GM19452 (cell line): ENCODE measurements around the gene EDIL3.

Experiments used
- ATAC-seq: cut with Tn5 transposase; IDR thresholded peaks from one replicate; pipeline ENCODE4 v1.9.1; 2021; ENCODE audit not compliant: unreplicated experiment

The EDIL3 gene

DNA sequence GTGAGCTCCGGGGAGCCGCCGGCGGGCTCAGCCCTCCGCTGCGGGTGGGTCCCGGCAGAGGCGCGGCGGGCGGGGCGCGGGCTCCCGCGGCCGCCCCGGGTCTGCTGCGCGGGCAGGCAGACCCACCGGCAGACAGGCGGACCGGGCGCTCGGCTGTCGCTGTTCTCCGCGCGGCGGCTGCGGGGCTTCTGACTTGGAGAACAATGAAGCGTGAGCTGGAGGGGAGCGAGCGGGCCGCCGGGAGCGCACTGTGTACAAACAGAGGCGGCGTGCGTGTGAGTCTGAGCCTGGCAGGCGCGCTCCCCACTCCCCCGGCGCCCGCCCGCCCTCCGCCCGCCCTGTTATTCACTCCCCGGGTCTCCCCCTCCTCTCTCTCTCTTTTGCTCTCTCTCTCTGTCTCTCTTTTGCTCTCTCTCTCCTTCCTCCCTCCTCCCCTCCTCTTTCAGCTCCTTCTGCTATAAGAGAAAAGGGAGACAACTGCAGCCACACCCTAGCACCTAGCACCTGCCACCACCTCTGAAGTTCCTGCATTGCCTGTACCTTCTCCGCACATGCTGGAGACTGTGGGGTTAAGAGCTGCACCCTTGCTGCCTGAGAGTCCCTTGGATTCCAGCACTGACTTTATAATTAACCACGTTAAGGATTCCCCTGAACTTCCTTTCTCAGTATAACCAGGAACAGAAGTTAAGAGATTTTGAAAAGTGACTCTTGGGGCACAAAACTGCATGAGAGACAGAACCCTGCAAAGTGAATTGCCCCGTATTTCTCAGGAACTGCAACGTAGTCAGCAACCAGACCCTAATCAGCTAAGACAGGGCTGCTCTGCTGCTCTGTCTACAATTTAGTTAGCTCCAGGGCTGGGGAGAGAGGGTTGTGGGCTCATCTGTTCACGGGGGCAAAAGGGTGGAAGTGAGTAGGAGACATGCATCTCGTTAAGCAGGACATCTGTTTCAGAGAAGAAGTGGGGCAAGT lies at the start of gene EDIL3:
Gene EDIL3 (minus strand): TSS at position 277 of the 972 bp plus-strand sequence. CDS start 506 bp downstream, outside the sequence.
- no peak for ATAC-seq

- ATAC-seq = no peak
These were observed 48.8 kb upstream of the EDIL3 start for GRCh38 chr5:84433461-84433860.

DNA sequence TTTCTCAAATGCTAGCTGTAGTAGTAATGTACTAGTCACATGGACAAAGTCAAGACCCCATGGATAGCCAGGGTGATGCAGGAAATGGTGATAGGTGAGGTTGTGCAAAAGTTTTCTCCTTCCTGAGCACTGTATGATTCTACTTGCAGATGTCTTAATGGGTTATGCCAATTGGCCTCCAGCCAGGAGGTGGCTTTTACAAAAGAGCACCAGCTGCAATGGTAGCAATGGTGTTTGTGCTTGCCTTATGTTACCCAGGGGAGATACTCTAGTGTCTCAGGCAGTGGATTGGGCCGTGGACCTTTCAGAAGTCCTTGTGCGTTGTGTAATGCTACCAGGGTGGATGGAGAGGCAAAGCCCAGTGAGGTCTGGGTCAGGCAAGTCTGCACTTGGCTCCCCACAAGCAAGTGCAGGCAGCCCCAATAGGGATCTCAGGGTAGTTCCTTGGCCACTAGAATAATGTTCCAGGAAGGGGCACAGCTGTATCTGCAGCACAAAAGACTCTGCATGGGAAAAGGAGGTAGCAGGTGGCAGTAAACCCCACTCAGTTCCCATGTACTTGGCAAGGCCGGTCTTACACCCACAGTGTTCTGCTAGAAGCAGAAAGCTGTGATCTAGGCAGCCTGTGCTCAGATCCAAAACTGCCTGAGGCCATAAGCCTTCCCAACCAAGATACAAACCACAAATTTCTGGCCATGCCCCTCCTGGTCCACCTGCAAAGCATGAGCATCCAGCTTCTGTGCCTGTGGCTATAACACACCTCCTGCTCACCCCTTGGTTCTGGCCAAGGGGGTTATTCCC lies 46.4 kb upstream of the EDIL3 start:
- no peak for ATAC-seq

DNA sequence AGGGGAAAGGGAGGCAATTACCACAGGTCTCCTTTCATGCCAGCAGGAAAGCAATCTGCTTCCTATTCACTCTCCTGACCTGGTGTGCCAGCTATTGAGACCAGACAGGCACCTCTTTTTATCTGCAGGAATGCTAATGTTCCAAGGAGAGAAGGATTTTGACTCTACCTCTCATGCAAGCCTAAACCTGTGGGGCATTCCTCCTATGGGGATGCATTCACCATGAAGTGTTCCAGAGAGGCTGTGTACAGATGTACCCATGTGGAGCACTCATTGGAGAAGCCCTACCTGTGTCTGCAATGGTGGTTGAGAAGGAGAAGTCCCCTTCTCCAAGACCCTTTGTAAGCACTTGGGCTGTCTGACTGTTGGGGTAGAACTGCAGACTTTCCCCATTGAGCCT lies 45.4 kb upstream of the EDIL3 start:
- no peak for ATAC-seq

DNA sequence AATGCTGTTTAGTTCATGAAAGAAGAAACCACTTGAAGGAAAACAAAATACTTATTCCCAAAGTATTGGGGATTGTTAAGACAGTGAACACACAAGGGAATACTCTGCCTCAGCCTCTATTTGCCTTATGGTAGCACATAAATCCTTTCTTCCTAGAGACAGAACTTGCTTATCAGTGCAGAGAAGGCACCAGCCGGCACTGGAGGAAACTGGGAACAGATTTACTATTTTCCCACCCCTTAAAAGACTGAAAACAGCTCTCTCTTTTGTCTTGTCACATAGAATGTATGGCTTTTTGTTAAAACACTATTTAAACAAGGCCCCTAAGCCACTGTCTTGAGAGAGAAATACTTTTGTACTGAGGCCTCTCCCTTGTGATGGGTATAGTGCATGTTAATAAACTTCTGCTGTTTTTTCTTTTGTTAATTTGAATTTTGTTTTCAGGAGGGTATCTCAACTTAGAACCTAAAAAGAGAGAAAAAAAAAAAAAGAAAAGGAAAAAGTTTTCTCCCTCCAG lies 40.7 kb upstream of the EDIL3 start:
- ATAC-seq = no peak

DNA sequence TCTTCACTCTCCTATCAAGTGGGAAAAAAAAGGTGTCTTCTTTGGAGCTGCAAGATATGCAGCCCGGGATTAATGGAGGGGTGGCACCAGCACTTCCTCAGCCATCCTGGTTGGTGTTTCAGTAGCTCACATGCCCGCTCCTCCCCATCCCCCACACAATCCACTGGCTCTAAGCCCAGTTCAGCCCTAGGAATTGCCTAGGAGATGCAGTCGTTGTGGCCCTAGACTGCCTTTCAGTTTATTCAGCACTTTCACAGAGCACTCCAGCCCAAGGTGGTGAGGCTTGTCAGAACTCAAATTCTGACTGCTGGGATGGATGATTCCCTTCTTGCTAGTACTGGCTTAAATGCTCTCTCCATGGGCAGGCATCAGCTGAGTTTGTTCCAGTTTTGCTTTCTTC lies 35.1 kb upstream of the EDIL3 start:
- ATAC-seq = no peak

DNA sequence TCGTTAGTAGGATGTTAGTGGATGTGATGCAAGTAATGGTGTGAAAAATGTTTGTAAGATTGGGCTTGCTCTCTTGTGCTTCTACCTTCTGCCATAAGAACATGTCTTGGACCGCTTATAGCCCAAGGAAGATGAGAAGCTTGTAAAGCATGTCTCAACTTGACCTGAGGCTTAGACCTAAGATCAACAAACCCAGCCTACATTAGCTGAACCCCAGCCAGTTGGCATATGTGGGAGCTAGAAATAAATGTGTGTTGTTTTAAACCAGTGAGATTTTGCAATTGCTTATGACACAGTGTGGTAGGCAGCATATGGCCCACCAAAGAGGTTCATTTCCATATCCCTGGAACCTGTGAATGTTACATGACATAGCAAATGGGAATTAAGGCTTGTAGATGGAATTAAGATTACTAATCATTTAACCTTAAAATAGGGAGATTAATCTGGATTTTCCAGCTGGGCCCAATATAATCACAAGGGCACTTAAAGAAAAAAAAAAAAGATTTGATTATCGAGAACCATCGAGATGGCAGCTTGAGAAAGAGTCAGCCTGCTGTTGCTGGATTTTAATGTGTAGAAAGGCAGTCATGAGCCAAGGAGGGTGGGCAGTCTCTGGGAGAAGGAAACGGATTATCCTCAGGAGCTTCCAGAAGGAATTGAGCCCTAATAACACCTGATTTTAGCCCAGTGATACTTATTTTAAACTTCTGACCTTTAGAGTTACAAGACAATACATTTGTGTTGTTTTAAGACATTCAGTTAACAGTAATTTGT lies 27.3 kb upstream of the EDIL3 start:
- ATAC-seq = no peak

GRCh38 chr5:84406111-84406510 lies 21.4 kb upstream of the EDIL3 start:
- ATAC-seq = no peak

DNA sequence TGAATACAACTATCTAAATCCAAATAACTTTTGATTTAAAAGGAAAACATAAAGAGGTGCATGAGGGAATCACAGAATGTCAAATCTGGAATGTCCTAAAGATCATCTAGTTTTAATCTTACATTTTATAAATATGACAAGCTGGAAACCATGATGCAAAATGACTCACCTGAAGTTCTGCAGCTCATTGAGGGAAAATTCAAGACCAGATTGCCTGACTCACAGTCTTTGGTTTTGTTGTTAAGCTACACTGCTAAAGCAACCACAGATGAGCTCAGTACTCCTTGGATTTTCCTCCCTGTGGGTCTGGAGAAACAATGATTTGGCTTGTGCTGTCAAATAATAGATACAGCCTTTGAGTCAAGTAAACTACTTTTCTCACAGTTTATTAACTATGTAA lies 19.1 kb upstream of the EDIL3 start:
- no peak for ATAC-seq

DNA sequence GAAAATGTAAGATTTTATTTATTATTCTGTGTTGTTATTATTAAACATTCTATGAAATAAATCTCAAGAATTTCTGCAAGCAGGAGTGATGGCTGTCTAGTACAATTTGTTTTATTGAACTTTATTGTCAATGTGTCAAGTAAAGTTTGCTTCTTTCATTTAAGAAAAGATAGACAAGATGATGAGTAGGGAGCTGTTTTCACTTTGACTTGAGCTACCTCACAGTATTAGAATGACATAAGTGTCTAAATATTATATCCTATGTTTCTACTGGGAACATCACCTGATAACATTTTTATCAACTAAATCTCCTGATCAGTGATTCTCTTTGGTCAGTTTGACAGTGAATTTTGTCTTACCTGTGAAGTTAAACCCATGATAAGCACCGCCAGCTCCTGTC lies 12.7 kb upstream of the EDIL3 start:
- ATAC-seq = no peak

DNA sequence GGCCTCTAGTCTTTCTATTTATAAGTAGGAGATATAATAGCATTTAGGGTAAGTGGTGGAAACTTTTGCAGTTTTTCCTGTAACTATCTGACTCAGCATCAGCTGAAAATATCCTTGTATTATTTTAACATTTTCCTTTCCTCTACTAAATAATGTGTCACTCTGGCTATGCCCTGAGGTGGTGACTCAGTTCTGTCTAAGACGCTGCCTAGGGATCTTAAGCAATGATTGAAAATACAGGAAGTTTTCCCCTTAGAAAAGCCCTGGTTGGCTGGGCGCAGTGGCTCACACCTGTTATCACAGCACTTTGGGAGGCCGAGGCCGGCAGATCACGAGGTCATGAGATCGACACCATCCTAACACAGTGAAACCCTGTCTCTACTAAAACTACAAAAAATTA lies 9.3 kb upstream of the EDIL3 start:
- ATAC-seq = no peak

GRCh38 chr5:84392836-84393235 lies 8.2 kb upstream of the EDIL3 start:
- no peak for ATAC-seq

DNA sequence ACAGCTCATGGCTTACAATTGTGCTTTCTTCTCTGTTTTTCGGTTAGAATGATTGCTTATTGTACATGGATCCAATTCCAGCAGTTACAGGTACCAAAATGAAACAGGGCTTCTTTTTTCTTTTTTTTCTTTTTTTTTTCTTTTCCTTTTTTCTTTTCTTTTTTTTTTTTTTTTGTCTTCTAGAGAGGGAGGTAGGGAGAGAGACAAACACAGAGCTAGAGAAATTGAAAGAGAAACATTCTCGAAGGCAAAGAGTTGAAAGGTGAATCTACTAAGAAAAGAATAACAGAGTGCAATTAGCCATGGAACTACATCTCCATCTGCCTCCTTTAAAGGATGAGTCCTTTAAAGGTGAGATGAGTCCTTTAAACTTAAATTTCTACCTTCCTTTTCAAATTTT lies 1.0 kb upstream of the EDIL3 start:
- ATAC-seq = no peak

- ATAC-seq = no peak
These were observed 670 bp downstream of the EDIL3 start for GRCh38 chr5:84383816-84384603.

- ATAC-seq = no peak
These were observed 1.3 kb downstream of the EDIL3 start for GRCh38 chr5:84383296-84383815.

- no peak for ATAC-seq
These were observed 2.1 kb downstream of the EDIL3 start for GRCh38 chr5:84382363-84383295.

GRCh38 chr5:84381502-84382362 lies 2.9 kb downstream of the EDIL3 start:
- ATAC-seq = no peak

GRCh38 chr5:84379749-84380148 lies 4.9 kb downstream of the EDIL3 start:
- no peak for ATAC-seq
